GM12874 (cell line): ENCODE data around the gene PRKACA.
A peak's percentile ranks its signal among the peaks of the same experiment; 100 is the strongest.

ENCODE experiments used
- TF ChIP-seq, protein P1 (sequence below): IDR thresholded peaks from 2 replicates; pipeline ENCODE4 v1.5.1; 2011; ENCODE audit warnings: low read depth, mild to moderate bottlenecking, control low read depth, low read length, moderate library complexity; ENCODE audit not compliant: insufficient read depth

Gene PRKACA

DNA sequence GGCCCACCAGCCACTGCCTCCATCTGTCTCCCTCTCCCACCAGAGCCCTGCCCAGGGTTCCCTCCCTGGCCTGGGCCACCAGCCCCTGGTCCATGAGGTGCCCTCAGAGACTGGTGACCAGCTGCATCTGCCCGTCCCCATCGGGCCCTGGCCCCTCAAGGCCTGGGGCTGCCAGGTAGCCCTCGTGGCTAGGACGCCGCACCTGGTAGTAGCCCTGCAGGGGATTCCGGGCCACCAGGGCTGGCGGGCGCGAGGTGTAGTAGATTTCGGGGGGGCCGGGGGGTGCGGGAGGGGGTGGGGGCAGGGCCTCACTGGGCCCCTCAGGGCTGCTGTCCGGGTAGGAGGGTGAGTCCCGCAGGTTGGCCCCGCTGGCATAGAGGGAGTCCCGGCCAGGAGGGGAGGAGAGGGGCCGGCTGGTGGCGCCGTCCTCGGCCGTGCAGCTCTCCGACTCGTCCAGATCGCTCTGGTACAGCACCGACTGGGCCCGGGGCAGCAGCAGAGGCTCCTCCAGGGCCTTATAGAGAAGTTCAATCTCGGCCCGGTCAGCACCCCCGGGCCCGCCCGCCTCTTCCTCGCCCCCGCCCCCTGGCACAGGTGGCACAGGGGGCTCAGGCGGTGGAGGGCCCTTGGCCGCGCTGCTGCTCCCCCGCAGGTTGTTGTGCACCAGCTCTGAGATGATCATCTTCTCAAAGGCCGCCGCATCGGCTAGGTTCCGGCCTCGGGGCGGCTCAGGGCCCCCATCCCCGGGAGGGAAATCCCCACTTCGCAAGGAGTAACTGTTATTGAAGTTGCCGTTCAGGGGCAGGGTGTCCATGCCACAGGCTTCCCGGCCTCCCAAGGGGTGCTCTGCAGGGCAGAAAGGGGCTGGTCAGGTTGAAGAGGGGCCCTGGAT is 33.5 kb upstream of the PRKACA start:
- TF ChIP-seq, protein P1, sequence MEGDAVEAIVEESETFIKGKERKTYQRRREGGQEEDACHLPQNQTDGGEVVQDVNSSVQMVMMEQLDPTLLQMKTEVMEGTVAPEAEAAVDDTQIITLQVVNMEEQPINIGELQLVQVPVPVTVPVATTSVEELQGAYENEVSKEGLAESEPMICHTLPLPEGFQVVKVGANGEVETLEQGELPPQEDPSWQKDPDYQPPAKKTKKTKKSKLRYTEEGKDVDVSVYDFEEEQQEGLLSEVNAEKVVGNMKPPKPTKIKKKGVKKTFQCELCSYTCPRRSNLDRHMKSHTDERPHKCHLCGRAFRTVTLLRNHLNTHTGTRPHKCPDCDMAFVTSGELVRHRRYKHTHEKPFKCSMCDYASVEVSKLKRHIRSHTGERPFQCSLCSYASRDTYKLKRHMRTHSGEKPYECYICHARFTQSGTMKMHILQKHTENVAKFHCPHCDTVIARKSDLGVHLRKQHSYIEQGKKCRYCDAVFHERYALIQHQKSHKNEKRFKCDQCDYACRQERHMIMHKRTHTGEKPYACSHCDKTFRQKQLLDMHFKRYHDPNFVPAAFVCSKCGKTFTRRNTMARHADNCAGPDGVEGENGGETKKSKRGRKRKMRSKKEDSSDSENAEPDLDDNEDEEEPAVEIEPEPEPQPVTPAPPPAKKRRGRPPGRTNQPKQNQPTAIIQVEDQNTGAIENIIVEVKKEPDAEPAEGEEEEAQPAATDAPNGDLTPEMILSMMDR = no peak

DNA sequence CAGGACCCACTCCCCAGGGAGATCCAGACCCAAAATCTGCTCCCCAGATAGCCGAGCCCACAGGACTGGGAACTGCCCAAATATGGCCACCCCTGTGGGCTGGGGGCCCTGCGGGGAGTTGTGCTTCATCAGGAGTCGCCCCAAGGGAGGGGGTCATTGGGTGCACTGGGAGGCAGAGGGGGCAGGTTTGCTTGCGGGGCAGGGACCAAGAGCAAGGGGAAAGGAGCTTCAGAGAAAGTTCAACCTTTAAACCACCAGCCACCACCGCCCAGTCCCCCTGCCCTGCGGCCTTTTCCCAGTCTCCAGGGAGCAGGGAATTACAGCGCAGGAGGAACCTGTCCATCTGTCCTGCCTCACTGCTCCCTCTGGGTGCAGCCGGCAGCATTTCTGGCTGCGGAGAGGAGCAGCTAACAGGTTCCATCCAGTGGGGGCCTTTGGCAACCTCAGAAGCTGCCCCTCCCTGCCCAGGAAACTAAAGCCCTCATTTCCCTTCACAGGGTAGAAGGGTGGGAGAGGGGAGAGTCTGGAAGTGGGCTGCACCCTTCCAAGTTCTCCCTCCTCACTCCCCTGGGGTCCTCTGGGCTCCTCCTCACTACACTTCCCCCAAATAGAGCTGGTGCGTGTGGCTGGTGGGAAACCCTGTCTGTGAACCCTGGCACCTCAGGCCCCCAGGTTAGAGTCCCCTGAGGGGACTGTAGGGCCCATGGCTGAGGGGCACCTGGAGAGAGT is 32.6 kb upstream of the PRKACA start:
- TF ChIP-seq, protein P1 = no peak

DNA sequence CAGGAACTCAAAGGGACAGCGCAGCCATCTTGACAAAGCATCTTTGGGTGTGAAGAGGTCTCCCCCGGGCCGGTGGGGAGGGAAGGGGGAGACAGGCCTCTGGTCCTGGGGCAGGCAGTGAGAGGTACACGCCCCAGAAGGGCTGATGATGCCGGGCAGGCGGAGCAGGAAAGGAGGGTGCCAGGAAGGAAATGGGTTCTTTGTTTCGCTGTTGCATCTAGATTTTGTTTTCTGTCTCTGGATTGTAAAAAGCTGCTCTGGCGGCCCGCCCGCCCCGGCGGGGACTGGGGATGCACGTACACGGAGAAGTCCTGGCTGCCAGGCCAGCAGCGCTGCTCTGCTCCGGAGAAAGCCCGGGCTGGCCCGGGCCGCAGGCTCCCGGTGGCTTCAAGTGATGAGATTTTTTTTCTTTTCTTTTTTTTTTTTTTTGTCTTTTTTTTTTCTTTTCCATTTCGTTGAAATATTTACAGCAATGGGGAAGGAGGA is 32.0 kb upstream of the PRKACA start:
- TF ChIP-seq, protein P1 = no peak

DNA sequence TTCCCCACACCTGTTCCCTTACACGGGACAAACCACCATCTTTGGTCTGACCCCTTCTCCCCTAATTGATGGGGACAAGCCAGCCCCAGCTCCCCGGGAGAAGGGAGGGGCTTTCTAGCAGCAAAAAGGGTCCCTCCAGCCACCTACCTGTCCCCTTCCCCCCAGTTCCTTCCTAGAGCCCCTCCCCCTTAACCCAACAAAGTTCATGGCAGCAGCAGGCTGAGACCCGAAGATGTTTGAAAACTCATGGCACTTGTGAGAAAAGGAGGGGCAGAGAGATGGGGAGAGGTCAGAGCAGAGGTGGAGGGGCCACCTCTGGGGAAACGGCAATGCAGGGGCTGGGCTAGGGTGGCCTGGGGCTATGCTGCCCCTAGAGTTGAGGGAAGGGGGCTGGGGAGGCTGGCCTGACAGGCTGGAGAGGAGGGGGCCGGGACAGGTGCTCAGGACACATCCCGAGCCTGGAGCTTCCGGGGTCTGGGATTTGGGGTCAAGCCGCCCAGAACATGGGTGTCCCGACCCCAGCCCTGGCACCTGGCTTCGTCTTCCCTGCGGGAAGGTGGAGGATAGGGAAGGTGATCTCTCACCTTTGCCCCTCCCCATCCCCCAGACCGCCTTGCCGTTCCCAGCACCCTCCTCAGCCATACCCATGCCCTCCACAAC is 31.3 kb upstream of the PRKACA start:
- TF ChIP-seq, protein P1 = no peak

DNA sequence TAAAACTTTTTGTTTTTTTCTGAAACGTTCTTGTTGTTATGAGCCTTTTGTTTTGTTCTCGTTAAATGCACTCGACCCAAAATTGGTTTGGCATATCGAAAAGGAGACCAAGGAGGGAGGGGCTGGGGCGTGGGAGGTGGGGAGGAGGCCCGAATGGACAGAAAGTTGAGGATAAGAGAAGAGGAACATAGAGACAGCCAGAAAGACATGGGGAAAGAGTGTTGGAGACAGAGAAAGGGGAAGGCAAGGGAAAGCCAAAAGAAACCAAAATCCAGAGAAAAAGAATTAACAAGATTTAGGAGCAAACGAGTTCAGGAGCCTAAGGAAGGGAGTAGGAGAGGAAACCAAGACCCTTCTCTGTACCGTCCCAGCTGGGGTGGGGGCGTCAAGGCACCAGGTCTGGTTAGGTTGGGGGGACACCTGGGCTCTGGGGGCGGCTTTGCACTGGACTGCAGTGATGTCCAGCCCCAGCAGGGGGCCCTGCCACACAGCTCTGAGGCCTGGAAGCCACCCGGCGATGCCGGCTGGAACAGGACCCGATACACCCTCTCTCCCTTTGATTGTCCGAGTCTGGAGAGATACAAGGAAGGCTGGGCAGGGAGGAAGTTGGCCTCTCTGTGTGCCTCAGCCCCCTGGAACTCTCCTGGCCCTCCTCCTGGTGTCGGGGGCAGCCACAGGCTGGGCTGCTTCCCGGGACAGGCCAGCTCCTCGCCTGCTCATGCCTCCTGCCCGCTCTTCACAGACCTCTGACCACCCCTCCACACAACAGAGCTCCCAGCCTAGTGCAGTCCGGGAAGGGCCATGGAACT is 30.4 kb upstream of the PRKACA start:
- TF ChIP-seq, protein P1 = peak; percentile 85

DNA sequence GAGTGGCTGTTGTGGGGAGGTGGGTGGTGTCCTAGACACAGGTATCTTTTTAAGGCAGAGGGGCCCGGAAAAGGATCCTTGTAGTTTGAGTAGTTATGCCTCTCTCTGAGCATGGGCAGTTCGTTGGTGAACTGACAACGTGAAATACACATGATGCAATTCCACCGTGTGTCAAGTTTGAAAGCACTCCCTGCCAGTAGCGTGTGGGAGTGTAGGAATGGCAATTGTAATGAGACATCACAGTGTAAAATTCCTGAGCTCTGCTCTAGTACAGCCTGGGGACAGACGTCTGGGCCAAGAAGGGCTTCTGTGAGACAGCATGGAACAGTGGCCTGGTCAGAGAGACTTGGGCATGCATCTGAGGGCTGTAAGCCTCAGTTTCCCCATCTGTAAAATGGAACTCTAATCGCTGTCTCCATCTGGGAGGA is 29.2 kb upstream of the PRKACA start:
- TF ChIP-seq, protein P1 = no peak

DNA sequence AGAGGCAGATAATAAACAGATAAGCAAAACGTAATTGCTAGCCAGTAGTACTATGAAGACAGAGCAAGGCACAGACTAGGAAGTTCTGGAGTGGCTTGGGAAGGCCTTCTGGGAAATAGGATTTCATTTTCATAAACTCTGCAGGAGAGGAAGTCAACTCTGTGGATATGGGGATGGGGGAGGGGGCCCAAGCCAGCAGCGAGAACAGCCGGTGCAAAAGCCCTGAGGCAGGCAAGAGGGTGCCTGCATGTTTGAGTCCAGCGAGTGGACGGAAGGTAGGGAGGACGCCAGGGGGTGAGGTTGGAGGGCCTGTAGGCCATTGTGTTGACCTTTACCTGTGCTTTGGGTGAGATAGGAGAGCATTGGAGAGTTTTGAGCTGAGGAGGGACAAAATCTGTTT is 27.8 kb upstream of the PRKACA start:
- TF ChIP-seq, protein P1 = no peak
